Mucosa of descending colon (tissue), 3 donors: Measurements from ENCODE around the gene PAK5. TPM values are rescaled to one million over a fixed set of nuclear protein-coding genes. Genes with fewer than 3 reads are reported as not detected.

ENCODE experiments used
- ATAC-seq: fragments of 200-7000 bp; cut with Tn5 transposase; one replicate; pipeline ENCODE4 v1.9.1; 2020; ENCODE audit warnings: mild to moderate bottlenecking, moderate library complexity
- DNase-seq, 3 donors: peaks; one replicate each; pipeline ENCODE4 v3.0.0-alpha.2; 2020
- H3K36me3 ChIP-seq: fragments of 200-600 bp; one replicate; pipeline ENCODE4 v1.8.0; 2021; ENCODE audit warnings: low read depth, mild to moderate bottlenecking
- H3K4me1 ChIP-seq: fragments of 200-600 bp; one replicate; pipeline ENCODE4 v1.8.0; 2021; ENCODE audit warnings: low read depth, mild to moderate bottlenecking
- H3K4me3 ChIP-seq: fragments of 200-600 bp; one replicate; pipeline ENCODE4 v1.8.0; 2021; ENCODE audit warnings: mild to moderate bottlenecking
- H3K9me3 ChIP-seq: fragments of 200-600 bp; one replicate; pipeline ENCODE4 v1.8.0; 2021; ENCODE audit warnings: mild to moderate bottlenecking
- CTCF ChIP-seq: fragments of 200-600 bp; IDR thresholded peaks from one replicate; pipeline ENCODE4 v1.8.0; 2022; ENCODE audit warnings: antibody characterized with exemption, mild to moderate bottlenecking
- intact Hi-C, 2 donors: fragments of 100-400 bp; cut with DNase I in 1 of 2; cut with micrococcal nuclease in 1 of 2; formaldehyde crosslinking; loops; one replicate each; pipeline versions ENCODE4 v1.11.0 to v1.11.1; 2022; cut with DNase I, micrococcal nuclease
- total RNA-seq, 3 donors: library from RNA; stranded (reverse); fragmentation: NEBNext Ultra II Directional in 2 of 3; extraction: Animal tissue kit (Norgen Biotek cat#: 25700) in 2 of 3; gene quantifications; one replicate each; pipeline versions ENCODE4 v1.2.1 to v1.2.4, GENCODE V29; 2021 to 2023
- donor health status: DM: no; HTN: no; CAD: no; lungs with moderate emphysema.
- donor health status: DM: no; HTN: no; CAD: no.
- donor health status: DM: no; HTN: yes; CAD: no.

Gene PAK5
- total RNA-seq, 3 donors from 2014 or later, result 0.06 to 0.13 TPM; not detected in 1

DNA sequence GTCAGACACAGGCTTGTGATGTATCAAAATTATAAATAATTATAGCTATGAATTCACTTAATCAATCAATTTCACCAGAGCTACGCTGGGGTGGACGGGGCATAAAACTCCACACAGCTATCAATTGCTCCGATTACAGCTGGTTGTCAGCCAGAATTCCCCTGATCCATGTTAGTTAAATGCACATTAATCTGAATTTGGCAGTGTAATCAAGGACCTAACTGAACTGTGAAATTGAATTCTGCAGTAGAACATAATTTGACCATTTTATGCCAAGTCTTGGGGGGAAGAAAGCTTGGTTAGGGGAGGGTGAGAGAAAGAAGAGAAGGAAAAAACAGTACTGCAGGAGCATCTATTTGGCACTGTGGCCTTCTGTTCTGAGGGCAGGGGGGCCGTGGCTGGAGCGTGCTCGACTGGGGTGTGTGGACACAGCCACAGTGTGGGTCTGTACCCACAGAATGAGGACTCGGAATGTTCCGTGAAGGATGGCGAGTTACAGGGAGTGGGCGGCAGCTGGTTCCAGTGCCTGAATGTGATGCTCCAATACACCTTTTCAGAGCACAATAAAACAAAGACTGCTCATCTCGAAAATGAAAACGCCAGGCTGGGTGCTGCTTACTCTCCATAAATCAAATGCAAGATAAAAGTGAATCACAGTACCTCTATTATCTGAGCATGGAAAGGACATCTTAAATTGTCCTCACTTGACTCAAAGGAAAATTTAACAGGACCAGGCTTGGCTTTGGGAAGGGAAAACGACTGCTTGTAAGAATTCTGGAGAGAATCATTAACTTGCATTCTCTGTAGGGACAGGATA, 265.3 kb downstream of the PAK5 start:
- TF ChIP-seq CTCF, result no peak
- intact Hi-C loops, result no loop called here

DNA sequence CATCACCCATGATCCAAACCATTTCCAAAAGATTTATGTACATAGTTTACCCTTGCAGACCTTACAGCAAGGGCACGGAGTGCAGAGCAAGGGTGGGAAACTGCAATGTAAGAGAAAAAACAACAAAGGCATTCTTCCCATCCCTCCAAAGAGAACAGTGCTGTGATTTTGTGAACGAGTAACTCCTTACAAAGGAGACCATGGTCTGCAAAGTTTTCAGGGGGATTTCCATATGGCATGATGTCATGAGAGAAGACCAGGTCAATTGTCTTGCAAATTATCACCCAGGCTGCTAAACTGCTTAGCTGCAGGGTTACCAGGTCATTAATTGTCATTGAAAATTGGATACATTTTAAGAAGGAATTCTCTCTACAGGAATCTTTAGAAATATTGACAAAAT, 266.2 kb downstream of the PAK5 start:
- no peaks in the 10 kb centered on the region for H3K9me3 ChIP-seq
- H3K36me3 ChIP-seq, result no peaks in the 10 kb centered on the region
- H3K4me1 ChIP-seq, result no peaks in the 10 kb centered on the region
- ATAC-seq (no peak), DNase-seq (no peak)
- intact Hi-C loops, result no loop called here
- TF ChIP-seq CTCF, result no peak
- no peak overlapping the region for H3K4me3 ChIP-seq

More for the DNA sequence above, 265.3 kb downstream of the PAK5 start:
- ATAC-seq (no peak), DNase-seq (no peak)
- H3K9me3 ChIP-seq, result no peaks in the 10 kb centered on the region
- no peak overlapping the region for H3K4me3 ChIP-seq
- no peaks in the 10 kb centered on the region for H3K36me3 ChIP-seq
- H3K4me1 ChIP-seq, result no peaks in the 10 kb centered on the region

DNA sequence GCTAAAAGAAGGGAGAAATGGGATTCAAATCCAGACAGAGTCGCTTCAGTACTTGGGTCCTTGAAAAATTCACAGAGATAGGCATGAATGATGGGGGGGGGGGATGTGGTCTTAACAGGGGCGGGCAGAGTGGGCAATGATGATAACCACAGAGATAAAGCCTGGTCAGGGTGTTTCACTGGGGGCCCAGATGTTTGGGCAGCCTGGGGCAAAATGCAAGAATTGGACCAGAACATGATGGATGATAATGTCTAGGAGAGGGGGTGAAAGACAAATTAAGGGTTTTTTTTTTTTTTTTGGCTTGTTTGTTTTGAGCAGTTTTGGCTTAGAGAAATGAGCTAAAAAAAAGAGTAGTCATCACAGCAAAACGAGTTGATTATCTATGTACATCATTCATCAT, 267.1 kb downstream of the PAK5 start:
- Histone ChIP-seq H3K4me3 (no peak overlapping the region), H3K36me3 (no peaks in the 10 kb centered on the region), H3K4me1 (no peaks in the 10 kb centered on the region), H3K9me3 (no peaks in the 10 kb centered on the region)
- no peak for TF ChIP-seq CTCF
- intact Hi-C loops, result no loop called here
- DNase-seq (no peak), ATAC-seq (no peak)

DNA sequence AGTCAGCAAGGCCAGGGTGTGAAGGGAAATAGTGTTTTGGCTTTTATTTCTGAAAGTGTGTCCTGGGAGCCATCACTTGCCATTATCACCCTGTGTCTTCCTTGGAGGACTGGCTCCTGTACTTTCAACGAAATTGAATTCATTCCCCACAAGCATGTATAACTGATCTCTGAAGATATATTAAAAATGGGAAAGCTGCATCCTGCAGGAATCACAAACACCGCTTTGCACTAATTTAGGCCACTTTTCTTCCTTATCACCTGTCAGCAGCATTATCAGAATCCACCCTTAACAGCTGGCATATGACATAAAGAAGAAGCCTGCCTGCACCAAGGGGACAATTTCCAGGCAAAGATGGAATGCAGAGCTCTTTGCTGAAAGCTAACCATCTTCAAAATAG, 268.3 kb downstream of the PAK5 start:
- no peak for DNase-seq
- TF ChIP-seq CTCF, result no peak
- Histone ChIP-seq H3K4me1 (no peaks in the 10 kb centered on the region), H3K9me3 (no peaks in the 10 kb centered on the region), H3K4me3 (no peak overlapping the region), H3K36me3 (no peaks in the 10 kb centered on the region)
- intact Hi-C loops, result no loop called here
- ATAC-seq, result no peak

- Histone ChIP-seq H3K36me3 (no peaks in the 10 kb centered on the region), H3K4me3 (no peak overlapping the region), H3K9me3 (no peaks in the 10 kb centered on the region), H3K4me1 (no peaks in the 10 kb centered on the region)
- ATAC-seq (no peak), DNase-seq (no peak)
- TF ChIP-seq CTCF, result no peak
- intact Hi-C loops, result no loop called here
Measured at GRCh38 chr20:9566977-9567376, 271.9 kb downstream of the PAK5 start.
